NK-92 (cell line): ENCODE data around the gene TTYH1.
"Not testable (repeated sequence)": the region's sequence is repeated elsewhere in the genome, so short reads cannot be mapped to it uniquely, and the experiment has no call there.

Source experiments
- DNase-seq: peaks from one replicate; lab custom pipeline; 2025; ENCODE audit not compliant: unreplicated experiment; lab: John Stamatoyannopoulos, UW

TTYH1 gene

DNA sequence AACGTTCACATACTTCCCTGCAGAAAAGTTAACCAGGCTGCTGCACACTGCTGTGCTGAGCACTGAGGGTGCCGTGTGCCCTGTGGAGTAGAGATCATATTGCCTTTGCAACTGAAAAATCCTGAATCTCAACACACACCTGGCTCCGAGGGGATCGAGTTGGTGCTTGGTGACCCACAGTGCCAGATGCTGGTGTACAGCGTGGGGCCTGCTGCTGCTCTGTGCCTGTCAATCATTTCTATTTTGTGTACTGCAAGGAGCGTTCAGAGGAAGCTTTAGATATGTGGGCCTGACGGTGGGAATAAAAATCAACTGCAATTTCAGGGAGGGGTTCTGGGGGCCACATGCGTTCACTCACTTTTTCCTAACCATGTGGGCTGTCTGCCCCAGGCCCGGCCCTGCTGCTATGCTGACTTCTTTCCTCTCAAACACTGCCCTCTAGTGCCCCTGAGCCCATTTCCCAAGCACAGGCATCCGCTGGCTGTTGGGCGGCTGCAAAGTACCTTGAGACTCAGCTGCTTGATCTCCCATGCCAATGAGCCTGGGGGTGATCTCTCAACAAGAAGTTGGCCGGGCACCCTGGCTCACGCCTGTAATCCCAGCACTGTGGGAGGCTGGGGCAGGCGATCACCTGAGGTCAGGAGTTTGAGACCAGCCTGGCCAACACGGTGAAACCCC, 24.0 kb downstream of the TTYH1 start:
- DNase-seq: no peak

DNA sequence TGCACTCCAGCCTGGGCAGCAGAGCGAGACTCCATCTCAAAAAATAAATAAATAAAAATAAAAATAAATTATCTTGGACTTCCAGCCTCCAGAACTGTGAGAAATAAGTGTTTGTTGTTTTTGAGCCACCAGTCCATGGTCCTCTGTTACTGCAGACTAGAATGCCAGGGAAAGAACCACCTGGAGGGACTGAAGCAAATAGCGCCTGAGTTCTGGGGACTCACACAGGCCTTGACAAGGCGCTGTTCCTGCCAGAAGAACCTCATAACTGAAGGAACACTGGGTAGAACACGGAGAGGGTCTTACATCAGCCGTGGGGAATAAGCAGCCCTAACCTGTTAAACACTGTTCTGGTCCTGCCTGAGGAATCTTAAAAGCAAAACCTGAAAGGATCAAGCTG, 25.4 kb downstream of the TTYH1 start:
- no peak for DNase-seq

DNA sequence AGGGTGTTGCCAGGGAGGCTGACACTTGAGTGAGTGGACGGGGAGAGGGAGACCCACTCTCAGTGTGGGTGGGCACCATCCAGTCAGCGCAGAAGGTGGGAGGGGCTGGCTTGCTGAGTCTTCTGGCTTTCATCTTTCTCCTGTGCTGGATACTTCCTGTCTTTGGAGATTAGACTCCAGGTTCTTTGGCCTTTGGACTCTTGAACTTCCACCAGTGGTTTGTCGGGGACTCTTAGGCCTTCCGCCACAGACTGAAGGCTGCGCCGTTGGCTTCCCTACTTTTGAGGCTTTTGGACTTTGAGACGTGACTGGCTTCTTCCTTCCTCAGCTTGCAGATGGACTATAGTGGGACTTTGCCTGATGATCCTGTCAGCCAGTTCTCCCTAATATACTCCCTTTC, 29.5 kb downstream of the TTYH1 start:
- no peak for DNase-seq

DNA sequence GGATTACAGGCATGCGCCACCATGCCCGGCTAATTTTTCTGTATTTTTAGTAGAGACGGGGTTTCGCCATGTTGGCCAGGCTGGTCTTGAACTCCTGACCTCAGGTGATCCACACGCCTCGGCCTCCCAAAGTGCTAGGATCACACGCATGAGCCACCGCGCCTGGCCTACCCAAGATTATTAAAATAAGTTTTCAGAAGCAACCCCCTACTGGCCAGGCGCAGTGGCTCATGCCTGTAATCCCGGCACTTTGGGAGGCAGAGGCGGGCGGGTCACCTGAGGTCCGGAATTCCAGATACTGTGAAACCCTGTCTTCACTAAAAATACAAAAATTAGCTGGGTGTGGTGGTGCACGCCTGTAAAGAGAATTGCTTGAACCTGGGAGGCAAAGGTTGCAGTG, 31.1 kb downstream of the TTYH1 start:
- DNase-seq: not testable (repeated sequence)

DNA sequence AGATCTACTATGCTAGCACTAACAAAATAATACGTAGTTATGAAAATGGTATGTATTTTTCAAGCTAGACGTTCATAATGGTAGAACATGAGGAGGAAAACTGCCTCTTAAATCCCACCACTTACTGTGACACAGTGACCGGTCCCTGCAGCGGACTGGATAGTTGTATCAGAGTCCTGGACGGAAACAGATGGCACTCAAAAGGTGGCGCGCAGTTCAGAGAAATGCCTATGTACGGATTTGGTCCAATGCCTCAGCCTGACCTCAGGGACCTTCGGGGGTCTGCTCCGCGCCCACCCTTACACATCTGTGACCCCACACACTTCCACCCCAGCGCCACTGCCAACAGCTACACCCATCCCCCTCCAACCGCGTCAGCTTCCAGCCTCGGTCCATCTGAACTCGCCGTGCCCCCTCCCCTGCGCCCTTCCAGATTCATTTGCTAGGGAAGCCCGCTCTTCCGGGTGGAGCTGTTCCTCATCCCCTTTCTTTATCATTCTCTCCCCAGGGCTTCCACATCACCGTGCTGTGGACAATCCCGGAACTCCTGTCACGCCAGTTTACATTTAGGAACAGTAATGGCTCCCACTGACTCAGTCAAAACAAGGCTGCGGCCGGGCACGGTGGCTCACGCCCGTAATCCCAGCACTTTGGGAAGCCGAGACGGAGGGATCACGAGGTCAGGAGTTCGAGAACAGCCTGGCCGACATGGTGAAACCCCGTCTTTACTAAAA, 32.9 kb downstream of the TTYH1 start:
- DNase-seq: no peak

DNA sequence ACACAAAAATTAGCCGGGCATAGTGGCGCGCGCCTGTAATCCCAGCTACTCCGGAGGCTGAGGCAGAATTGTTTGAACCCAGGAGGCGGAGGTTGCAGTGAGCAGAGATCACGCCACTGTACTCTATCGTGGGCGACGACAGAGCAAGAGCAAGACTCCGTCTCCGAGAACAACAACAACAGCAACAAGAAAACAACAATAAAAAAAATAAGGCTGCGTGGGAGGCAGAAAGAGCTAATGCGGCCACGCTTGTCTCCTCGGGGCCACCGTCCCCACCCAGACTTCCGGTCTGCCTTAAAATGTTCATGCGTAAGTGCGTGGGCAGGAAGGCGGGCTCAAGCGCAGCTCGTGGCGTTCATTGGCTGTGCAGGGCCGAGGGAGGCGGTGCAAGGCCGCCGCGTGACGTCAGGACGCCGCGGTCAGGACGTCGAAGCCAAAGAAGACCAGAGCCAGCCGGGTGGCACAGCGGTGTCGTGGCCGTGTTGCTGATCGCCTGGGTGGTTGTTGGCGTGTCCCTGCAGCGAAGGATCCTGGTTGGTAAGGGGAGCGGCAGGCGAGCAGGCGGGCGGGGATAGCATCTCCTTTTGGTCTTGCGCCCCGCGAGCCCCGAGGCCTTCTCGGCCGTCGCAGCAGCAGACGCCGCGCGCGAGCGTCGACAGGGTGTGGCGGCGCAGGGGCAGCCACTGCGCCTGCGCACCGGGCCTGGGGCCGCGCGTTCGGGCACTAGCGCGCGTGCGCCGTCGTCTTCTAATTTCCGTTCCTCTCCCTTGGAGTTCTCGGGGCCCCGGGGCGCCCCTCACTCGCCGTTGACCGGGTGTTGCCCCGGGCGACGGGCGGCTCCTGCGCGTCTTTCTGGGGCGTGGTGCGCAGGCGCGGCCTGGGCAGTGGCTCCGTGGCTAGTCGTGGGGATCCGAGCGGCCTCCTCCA, 33.8 kb downstream of the TTYH1 start, which contains the start of gene LENG8:
Gene LENG8 (plus strand): TSS at position 426 of the 927 bp plus-strand sequence. CDS start 2,146 bp downstream, outside the sequence.
- DNase-seq: peak; percentile 78

DNA sequence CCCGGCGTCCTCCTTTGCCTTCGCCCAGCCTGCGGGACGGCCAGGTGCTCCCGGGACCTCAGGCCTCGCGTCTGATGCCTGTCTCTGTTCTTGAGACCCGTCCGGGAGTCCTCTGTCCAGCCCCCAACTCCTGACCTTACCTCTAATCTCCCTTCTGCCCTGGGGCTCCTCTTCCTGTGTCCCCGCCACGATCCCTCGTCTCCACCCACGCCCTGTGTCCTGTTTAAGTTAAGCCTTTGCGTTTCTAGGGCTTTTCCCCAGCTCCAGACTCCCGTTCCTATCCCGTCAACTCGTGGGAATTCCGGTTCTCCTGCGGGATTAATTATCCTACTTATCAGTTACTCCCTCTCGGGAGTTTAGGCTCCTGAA, 34.4 kb downstream of the TTYH1 start:
- no peak for DNase-seq

DNA sequence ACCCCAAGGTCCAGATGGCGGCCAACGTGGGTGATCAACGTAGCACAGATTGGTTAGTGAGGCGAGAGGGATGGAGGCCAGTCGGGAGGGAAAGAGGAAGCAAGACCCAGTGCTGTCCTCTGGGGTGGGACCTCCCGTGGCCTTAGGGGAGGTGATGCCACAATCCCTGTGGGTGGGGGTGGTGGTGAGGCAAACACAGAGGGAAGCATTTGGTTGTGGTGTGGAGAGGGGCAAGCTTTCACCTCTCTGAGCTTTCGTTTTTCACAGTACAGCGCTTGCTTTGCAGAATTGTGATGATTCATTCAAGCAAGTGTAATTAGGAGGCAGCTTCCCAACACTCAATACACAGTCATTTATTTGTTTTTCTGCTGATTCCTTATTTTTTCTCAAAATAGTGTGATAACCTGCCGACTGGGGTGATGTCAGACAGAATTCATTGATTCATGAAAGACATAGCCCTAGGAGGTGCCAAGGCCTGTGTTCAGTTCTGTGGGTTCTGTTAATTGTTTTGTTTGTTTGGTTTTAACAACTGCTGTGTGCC, 36.1 kb downstream of the TTYH1 start:
- no peak for DNase-seq

DNA sequence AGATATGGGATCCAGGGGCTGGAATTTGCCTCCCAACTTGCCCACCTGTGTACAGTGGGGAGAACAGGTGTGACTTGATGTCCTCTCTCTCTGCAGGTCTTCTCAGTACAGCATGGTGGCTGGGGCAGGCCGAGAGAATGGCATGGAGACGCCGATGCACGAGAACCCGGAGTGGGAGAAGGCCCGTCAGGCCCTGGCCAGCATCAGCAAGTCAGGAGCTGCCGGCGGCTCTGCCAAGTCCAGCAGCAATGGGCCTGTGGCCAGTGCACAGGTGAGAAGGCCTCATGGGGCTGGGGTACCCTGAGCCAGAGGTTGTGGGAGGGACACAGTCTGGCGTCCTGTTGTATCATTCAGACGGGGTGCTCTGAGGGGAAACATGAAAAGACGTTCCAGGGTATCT, 36.7 kb downstream of the TTYH1 start:
- no peak for DNase-seq

DNA sequence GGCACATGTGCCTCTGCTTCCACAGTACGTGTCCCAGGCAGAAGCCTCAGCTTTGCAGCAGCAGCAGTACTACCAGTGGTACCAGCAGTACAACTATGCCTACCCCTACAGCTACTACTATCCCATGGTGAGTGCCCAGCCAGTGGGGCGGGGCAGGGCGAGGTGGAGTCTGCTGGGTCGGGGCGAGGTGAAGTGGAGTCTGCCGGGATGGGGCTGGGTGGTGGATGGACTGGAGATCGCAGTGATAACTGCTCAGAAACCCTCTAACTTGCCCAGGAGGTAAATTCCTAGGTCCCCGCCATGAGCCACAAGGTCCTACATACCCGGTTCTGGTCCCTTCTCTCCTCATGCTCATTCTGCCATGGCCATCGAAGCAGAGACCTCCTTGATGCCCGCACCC, 37.4 kb downstream of the TTYH1 start:
- DNase-seq: no peak

DNA sequence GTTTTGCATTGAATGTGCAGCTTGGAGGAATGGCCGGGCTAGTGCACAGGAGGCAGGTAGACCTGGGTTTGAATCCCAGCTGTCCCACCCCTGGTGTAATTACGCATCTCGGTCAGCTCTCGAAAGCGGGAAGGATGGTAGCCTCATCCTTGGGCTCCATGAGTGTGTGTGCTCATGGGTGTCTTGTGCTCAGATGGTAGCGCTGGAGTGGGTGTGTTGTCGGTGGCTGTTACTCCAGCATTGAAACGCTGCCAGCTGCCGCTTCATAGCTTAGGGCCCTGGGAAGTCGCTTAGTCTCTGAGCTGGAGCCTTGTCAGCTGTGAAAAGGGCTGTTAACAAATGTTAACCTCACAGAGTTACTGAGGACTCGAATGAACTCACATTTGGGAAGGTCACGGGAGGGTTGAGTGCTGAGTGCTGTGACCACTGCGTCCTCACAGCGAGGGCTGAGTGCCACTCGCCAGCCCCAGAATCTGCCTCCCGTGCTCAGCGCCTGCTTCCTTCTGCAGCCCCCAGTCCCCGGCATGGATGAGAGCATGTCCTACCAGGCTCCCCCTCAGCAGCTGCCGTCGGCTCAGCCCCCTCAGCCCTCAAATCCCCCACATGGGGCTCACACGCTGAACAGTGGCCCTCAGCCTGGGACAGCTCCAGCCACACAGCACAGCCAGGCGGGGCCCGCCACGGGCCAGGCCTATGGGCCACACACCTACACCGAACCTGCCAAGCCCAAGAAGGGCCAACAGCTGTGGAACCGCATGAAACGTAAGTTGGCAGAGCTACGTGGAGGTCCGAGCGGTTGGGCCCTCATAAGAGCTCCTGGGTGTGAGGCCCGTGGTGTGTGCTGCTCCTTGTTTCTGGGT, 38.9 kb downstream of the TTYH1 start:
- no peak for DNase-seq

DNA sequence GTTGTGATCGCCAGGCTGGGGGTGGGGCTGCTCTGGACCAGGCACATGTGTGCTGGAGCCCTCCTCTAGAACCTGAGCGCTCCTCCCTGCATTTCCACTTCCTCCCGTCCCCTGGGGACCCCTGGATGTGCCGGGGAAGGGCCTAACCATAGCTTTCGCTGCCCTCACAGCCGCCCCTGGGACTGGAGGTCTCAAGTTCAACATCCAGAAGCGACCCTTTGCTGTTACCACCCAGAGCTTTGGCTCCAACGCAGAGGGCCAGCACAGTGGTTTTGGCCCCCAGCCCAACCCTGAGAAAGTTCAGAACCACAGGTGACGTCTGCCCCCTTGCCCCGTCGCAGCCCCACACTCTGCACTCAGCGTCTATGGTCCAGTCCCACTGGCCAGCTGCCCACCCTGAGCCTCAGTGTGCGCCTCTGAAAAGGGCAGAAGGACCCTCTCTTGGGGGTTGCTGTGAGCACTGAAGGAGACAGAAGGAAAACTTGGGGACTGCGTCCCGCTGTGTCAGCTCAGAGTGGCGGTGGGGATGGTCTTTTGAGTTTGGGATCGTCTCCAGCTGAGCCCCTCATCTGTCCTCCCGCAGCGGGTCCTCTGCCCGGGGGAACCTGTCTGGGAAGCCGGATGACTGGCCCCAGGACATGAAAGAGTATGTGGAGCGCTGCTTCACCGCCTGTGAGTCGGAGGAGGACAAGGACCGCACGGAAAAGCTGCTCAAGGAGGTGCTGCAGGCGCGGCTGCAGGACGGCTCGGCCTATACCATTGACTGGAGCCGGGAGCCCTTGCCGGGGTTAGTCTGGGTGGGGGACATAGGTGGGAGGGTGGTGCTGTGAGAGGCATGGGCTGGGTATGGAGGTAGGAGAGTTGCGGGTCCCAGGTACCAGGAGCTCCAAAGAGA, 39.8 kb downstream of the TTYH1 start:
- DNase-seq: no peak

DNA sequence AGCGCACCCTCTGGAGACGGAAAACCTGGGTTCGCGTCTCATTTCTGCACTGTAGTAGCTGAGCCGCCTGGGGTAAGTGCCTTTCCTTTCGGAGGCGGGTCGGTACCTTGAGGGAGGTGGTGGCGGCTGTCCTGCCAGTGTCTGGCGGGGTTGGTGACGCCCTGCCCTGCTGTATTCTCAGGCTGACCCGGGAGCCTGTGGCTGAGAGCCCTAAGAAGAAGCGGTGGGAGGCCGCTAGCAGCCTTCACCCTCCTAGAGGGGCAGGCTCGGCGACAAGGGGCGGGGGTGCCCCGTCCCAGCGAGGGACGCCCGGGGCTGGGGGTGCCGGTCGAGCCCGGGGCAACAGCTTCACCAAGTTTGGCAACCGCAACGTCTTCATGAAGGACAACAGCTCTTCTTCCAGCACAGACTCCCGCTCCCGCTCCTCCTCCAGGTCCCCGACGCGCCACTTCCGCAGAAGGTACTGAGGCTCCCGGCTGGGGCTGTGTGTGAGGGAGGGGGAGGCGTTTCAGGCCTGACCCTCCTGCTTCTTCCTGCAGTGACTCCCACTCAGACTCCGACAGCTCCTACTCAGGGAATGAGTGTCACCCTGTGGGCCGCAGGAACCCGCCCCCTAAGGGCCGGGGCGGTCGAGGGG, 40.6 kb downstream of the TTYH1 start:
- DNase-seq: no peak

DNA sequence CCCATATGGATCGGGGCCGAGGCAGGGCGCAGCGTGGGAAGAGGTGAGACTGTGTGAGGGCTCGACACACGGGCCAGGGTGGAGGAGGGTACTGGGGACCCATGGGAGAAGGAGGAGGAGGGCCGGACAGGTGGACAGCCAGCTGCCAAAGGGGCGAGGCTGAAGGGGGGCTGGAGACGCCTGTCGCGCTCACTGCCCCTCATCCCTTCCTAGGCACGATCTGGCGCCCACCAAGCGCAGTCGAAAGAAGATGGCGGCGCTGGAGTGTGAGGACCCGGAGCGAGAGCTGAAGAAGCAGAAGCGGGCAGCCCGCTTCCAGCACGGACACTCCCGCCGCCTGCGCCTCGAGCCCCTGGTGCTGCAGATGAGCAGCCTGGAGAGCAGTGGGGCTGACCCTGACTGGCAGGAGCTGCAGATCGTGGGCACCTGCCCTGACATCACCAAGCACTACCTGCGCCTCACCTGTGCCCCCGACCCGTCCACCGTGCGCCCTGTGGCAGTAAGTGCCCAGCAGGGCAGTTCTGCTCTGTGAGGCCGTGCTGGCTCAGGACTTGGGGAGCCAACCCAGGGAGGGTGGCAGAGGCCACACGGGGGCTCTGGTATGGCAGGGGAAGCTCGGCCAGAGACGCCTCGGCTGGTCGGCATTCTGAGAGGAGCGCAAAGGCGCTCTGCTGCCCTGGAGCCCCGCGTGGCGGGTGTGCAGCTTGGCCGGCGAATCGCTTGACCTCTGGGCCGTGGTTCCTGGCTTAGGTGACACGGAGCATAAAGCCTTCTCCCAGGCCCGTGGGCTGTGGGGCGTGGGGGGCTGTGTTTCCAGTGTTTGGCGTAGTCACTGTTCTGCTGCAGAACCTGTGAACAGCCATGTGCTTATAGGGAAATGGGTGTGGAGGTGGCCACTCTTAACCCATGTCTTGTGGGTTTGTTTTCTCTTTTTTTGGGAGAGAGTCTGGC, 41.4 kb downstream of the TTYH1 start:
- no peak for DNase-seq

DNA sequence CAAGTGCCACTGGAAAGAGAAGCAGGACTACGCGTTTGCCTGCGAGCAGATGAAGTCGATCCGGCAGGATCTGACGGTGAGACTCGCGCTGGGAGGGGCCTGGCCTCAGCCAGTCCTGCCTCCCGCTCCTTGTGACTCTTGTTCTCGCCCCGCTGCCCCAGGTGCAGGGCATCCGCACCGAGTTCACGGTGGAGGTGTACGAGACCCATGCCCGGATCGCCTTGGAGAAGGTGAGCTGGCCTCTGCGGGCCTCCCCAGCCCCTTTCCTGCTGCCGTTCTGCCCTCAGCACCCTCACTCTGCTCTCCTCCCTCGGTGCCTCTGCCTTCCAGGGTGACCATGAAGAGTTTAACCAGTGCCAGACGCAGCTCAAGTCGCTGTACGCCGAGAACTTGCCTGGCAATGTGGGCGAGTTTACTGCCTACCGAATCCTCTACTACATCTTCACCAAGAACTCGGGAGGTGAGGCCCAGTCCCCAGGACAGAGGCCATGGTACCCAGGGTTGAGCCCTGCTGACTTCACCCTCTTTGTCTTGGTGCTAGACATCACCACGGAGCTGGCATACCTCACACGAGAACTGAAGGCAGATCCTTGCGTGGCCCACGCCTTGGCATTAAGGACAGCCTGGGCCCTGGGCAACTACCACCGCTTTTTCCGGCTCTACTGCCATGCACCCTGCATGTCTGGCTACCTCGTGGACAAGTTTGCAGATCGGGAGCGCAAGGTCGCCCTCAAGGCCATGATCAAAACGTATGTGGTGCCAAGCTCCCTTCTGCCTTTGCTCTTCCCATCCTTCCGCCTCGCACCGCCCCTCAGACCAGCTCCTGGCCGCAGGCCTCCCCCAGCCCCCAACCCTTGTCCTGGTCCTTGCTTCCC, 42.7 kb downstream of the TTYH1 start:
- no peak for DNase-seq

DNA sequence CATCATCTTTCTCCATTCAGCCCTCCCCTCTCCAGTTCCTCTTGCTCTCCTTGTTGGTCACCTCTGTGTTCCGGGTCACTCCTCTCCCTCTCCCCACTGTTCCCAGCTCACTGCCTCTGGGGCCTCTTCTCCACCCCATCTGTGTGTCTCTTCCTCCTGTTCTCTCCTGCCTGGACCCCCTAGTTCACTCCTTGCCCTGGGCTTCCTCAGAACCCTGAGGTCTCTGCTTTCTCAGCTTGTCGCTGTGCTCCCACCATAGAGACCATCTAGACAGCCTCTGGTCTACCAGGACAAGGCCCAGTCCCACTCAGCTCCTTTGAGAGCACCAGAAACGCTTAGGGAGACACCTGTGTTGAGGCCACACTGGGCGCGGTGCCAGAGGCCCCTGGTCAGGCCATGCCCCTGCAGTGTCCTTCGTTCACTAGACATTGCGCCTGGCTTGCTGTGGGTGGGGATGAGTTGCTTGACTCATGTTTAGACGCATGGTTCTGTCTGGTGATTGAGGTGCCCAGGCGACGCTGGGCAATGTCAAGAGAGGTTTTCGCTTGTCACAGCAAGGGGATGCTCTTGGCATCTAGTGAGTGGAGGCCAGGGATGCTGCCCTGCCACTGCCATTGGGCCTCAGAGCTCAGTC, 43.5 kb downstream of the TTYH1 start:
- DNase-seq: no peak
